Stomach (tissue), 4 donors: ENCODE results near the gene IPO4.

Experiments
- POLR2AphosphoS5 ChIP-seq, 3 donors: sonication (generic); formaldehyde crosslinking; IDR thresholded peaks; one replicate each; pipeline ENCODE4 v1.6.1; 2016; ENCODE audit warnings: antibody characterized with exemption in 3 of 3
- TF ChIP-seq, protein P1 (sequence below), 7 experiments: fragments of 450-650 bp in 4 of 7; fragments of 200-600 bp in 3 of 7; sonication (generic) in 3 of 7; IDR thresholded peaks; one replicate each; pipeline ENCODE4 v1.5.1; 2016 to 2019; ENCODE audit warnings: antibody characterized with exemption in 7 of 7, control low read depth in 2 of 7, mild to moderate bottlenecking in 1 of 7

DNA sequence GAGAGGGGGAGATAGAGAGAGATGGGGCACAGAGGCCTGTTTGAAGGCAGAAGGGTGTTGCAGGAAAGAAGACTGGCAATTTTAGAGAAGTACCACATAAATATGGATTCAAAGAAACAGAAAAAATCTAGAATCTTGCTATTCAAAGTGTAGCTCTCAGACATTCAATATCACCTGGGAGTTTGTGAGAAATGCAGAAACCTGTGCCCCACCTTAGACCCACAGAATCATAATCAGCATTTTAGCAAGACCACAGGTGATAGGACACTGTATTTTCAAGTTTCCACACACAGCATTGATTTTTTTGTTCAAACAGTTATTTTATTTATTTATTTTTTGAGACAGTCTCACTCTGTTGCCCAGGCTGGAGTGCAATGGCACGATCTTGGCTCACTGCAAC, 40.3 kb upstream of the IPO4 start:
- TF ChIP-seq, protein P1, sequence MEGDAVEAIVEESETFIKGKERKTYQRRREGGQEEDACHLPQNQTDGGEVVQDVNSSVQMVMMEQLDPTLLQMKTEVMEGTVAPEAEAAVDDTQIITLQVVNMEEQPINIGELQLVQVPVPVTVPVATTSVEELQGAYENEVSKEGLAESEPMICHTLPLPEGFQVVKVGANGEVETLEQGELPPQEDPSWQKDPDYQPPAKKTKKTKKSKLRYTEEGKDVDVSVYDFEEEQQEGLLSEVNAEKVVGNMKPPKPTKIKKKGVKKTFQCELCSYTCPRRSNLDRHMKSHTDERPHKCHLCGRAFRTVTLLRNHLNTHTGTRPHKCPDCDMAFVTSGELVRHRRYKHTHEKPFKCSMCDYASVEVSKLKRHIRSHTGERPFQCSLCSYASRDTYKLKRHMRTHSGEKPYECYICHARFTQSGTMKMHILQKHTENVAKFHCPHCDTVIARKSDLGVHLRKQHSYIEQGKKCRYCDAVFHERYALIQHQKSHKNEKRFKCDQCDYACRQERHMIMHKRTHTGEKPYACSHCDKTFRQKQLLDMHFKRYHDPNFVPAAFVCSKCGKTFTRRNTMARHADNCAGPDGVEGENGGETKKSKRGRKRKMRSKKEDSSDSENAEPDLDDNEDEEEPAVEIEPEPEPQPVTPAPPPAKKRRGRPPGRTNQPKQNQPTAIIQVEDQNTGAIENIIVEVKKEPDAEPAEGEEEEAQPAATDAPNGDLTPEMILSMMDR (IDR thresholded peaks at IDR 0.05), result no peak
- no peak for TF ChIP-seq POLR2AphosphoS5 (IDR thresholded peaks at IDR 0.05)
